ENCODE measurements around the gene HOXA10.
A peak's percentile ranks its signal among the peaks of the same experiment; 100 is the strongest.

The HOXA10 gene

DNA sequence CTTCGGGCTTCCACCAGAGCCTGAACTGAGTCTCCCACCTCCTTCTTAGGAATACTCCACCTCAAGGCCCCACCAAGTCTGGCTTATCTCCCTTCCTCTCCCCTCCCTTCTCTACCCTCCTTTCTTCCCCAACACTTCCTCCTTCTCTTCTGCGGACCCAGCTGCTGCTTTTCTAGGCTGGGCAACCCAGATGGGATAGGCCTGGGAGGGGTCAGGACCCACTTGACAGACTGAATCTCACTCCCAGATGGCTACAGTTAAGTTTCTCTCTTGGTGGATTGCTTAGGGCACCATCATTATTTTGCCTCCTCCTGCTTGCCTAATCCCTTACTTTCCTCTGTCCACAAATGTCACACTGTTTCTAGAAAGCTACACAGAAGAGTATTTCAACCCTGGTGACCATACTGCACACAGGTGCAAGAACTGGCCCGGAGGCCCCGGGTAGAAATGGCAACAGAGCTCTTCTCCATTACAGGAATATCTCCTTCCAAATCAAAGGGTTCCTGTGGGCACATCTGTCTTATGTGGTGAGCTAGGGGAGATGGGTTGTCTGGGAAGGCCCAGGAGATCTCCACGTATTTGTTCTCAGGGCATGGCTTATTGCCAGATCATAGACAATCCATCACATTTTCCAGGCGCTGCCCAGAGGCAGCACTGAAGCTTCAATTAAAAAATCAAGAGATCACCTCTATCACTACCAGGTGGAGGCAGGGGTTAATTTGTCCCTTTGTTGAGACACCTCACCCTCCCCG lies 16.1 kb upstream of the HOXA10 start:
- no peak for DNase-seq (ENCODE audit: low read depth)

DNA sequence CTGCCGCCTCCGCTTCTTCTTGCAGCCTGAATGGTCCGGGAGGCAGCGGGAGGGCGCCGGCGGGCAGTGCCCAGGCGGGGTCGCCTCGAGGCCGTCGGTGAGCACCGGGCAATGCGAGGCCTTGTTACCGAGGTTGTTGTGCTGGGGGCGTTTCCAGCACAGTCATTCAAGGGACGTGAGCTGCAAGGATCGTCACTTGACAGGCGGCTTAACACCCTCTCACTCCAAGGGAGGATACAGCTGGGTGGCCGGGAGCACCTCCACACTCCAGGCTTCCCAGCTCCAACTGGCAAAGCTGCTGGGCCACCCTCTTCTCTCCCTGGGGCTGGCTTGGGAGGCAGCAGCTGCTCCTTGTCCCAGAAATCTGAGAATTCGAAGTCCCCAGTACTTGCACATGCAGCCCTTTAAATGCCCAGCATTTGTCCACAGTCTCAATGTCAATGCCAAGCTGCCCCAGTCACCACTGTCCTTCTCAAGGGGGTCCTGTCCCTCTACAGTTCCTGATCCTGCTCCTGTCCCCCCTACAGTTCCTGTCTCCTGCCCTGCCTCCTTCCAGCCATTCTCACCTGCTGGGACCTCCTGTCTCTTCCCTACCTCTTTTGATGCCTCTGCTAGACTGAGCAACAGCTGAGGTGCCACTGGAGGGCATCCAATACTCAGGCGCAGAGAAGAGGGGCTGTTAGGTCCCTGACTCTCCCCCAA lies 15.3 kb upstream of the HOXA10 start:
- DNase-seq (ENCODE audit: low read depth) = no peak

GRCh38 chr7:27188386-27189294 lies 14.5 kb upstream of the HOXA10 start:
- no peak for DNase-seq (ENCODE audit: low read depth)

DNA sequence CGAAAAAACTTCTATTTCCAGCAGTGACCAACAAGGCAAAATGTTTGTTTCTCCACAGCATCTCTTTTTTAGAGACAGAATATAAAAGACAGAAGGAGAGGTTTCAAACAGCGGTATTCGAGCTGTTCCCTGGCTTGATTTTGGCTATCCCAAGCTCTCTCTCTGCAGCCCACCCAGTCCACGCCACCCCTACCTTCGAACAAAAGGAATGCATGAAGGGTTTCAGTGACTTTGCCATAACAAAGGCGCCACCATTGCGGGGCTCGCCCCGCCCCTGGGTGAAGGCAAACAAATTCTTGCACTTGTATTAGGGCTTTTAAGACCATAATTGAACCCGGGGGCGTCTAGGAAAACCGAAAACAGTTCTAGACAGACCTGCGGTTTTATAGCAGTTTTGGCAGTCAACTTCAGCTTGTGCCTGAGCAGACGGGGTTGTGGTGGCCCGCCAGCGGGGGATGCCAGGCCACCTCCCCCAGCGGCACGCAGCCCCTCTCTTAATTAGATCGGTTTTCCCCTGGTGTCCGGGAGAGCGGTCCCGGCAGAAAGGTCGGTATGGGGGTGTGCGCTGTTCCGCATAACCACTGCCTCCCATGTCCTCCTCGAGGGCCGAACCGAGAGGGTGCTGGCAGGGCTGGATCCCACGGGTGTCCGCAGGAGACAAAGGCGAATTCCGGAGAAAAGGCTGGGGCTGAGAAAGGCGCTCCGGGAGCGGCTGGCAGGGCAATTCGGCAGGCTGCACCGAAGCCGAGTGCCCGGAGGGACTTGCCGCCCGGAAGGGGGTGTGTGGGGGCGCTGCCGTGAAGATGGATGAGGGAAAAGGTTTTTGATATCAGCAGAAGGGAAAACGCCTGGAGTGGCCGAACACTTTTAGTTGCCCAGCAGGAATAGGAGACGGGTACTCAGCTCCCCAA lies 13.6 kb upstream of the HOXA10 start:
- no peak for DNase-seq (ENCODE audit: low read depth)

GRCh38 chr7:27186668-27187474 lies 12.8 kb upstream of the HOXA10 start:
- DNase-seq (ENCODE audit: low read depth) = no peak

DNA sequence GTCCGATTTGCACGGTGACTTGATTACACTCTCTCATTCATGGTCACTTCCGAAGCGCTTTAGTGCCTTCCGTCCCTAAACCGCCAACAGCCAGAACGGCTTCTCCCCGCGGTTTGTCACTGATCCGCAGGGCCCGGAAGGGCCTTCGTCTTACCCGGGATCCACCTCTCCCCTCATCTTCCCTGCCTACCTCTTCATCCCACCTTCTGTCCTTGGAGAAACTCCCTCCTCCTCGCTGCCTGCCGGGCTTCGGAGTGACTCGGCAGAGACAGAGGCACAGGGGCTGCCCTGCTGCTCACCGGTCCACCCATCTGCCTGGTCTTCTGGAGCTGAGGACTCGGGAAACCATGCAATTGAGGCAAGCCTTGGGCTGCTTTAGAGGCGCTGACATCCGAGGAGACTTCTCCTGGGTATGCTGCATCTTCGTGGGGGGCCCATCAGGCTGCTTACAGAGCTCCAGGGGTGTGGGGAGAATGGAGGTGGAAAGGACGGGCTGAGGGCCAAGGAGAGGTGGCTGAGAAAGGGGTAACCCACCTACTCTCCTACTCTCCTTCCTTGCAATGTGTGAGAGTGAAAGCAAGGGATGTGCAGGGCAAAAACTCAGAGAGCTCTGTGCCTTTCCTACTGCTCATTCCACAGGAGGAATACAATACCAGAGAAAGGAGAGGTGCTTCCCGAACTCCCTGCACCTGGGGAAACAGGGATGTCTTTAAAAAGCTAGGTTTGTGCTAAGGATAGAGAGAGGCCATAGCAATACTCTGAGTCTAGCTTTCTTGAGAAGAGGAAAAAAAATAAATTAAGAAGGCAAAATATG lies 11.9 kb upstream of the HOXA10 start:
- no peak for DNase-seq (ENCODE audit: low read depth)

DNA sequence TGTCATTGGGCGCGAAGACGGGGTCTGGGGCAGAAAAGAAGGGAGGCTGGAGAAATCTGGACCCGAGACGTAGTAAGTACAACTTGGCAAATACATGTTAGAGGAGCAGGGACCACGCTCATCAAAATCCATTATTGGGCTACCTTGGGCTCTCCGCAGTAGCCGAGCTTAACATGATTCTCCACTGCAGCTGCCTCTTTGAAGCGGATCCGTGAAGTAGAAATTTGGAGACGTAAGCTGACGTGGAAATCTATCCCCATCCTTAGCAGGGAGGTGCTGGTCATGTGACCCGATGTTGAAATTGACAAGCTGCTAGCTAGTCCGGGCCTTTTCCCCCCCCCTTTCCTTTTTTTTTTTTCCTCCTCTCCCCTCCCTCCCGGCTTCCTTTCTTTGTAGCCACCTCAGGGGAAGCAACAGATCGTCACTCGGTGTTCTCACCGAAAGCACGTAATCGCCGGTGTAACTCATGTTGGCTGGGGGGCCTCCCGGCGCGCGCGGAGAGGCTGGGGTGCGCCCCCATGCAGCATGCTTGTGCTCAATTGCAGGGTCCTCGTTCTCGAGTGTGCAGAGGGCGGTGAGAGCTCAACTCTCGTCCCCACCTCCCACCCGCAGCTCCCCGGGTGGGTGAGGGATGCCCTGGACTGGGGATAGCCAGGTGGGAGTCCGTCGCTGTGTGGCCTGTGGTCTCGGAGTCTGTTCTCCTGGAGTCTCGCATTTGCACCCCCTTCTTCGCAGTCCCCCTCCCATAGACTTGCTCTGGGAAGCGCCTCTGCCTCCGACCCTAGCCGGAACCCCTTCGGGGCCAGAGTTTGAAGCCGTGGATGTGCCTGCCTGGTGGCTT lies 11.1 kb upstream of the HOXA10 start, which contains the start of gene HOXA11:
HOXA11 (minus strand) TSS at position 220 of the 841 bp plus-strand sequence; CDS start at position 132, 88 bp downstream.
- no peak for DNase-seq (ENCODE audit: low read depth)

- no peak for DNase-seq (ENCODE audit: low read depth)
Observed at GRCh38 chr7:27184337-27185012, 10.4 kb upstream of the HOXA10 start.

- DNase-seq (ENCODE audit: low read depth) = no peak
Observed at GRCh38 chr7:27183682-27184336, 9.7 kb upstream of the HOXA10 start.

GRCh38 chr7:27182861-27183681 lies 9.0 kb upstream of the HOXA10 start:
- DNase-seq (ENCODE audit: low read depth) = no peak

- DNase-seq (ENCODE audit: low read depth) = no peak
Observed at GRCh38 chr7:27182285-27182841, 8.2 kb upstream of the HOXA10 start.

- DNase-seq (ENCODE audit: low read depth) = no peak
Observed at GRCh38 chr7:27181795-27182275, 7.7 kb upstream of the HOXA10 start.

DNA sequence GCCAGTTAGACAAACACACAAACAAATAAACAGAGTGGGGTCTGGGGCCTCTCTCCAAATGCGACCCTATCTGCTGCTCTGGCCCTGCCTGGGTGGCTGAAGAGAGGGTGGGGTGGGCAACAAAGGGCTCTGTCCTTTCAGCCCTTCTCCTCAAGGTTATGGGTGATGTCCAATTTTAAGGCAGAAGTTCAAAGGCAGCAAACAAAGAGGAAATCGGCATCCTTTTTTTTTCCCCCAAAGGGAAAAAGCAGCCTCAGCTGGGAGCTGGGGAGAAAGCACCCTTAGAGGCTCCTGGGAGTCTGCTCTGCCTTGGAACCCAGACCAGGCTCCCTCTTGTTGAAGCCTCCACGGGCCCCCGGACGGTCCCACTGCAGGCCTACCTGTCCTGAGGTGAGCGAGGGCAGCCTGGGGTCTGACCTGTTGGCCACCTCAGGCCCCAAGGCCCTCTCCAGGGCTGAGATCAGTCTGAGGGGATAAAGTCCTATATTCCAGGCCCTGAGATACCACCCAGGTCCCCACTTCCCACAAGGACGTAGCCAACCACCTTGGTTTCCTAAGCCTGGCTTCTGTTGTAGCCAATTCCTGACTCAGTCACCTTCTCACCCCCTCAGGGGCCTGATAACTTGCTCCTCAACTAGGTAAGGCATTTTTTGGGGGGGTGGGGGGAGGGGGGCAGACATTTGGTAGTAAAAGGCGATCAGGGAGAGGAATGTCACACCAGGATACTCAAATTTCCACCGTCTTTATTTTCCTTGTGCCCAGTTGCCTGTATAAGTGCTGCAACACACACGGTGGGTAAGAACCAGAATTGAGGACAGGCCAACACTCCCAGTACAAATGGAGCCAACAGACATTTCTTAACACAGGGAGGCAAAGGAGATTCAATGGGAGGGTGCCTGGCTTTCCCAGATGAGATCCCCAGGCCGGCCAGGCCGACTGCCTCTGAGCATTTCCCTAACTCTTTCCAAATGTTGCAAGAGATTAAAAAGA lies 6.6 kb upstream of the HOXA10 start:
- no peak for DNase-seq (ENCODE audit: low read depth)

DNA sequence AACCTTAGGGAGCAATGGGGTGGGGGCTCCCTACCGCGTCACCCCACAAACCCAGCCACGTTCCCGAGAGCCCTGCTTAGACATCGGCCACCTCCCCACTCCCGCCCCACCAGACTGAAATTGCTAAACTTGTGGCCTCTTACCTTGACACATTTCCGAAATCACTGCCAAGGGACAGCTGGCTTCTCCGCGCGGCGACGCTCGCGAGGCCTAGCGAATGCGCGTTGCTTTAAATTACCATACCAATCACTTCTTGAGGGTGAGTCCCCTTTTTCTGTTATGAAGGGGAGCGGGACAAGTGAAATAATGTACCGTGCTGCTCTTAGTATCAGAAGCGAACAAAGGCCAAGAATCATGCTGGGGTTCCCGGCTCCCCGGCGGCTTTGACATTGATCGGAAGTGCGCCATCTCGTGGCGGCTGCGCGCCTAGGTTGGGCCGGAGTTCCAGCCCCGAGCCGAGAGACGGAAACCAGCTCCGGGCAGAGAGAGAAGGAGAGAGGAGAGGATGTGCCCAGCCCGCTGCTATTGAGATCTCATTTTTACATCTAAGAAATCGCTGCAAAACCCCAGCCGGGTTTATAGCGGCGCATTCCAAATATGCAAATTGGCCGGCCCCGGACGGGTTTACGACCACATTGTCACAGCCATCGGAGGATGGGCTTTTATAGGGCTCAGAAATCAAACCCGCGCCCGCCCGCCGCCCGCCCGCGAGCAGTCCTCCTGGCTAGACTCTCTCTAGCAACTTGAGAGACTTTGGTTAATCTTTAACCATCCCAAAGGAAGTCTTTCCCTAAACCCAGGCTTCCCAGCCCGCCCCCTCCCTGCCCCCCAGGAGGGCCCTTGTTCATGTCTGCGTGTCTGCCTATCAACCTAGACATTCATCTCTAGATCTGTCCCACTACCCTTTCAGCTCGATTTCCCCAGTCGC lies 5.6 kb upstream of the HOXA10 start:
- peak; percentile 56 for DNase-seq (ENCODE audit: low read depth)
